GM23338 (cell line): ENCODE data around the gene HSPA2.

ENCODE experiments used
- CREB1 ChIP-seq: fragments of 250-450 bp; sonication (Bioruptor Pico); IDR thresholded peaks from 2 replicates; pipeline ENCODE4 v1.5.0; 2020; ENCODE audit warnings: low read depth, mild to moderate bottlenecking, moderate library complexity
- CTCF ChIP-seq, 2 experiments: fragments of 200-600 bp in 1 of 2; sonication (generic) in 1 of 2; conservative IDR thresholded peaks; 2 replicates each; pipeline versions ENCODE4 v1.5.1 to v1.6.1; 2016 to 2017; ENCODE audit warnings: antibody characterized with exemption in 2 of 2, low read depth in 2 of 2, mild to moderate bottlenecking in 2 of 2, moderate library complexity in 1 of 2
- ETS1 ChIP-seq: IDR thresholded peaks from 2 replicates; pipeline ENCODE4 v1.6.1; 2016; ENCODE audit warnings: antibody characterized with exemption
- EZH2 ChIP-seq: fragments of 200-600 bp; sonication (generic); IDR thresholded peaks from one replicate; pipeline ENCODE4 v1.8.0; 2017; ENCODE audit warnings: antibody characterized with exemption, mild to moderate bottlenecking, low read depth; ENCODE audit not compliant: unreplicated experiment
- EZH2phosphoT487 ChIP-seq: fragments of 200-600 bp; sonication (generic); IDR thresholded peaks from one replicate; pipeline ENCODE4 v1.8.1; 2018; ENCODE audit warnings: antibody characterized with exemption; ENCODE audit not compliant: unreplicated experiment
- JUNB ChIP-seq: IDR thresholded peaks from one replicate; pipeline ENCODE4 v1.6.1; 2016; ENCODE audit warnings: antibody characterized with exemption; ENCODE audit not compliant: unreplicated experiment
- NANOG ChIP-seq: IDR thresholded peaks from 2 replicates; pipeline ENCODE4 v1.6.1; 2016; ENCODE audit warnings: antibody characterized with exemption, borderline replicate concordance
- POLR2AphosphoS5 ChIP-seq: IDR thresholded peaks from 2 replicates; pipeline ENCODE4 v1.6.1; 2016; ENCODE audit warnings: antibody characterized with exemption, low read depth
- REST ChIP-seq: IDR thresholded peaks from one replicate; pipeline ENCODE4 v1.6.1; 2018; ENCODE audit warnings: antibody characterized with exemption; ENCODE audit not compliant: unreplicated experiment
- STAT1 ChIP-seq: IDR thresholded peaks from one replicate; pipeline ENCODE4 v1.6.1; 2016; ENCODE audit warnings: antibody characterized with exemption; ENCODE audit not compliant: unreplicated experiment
- ZNF114 ChIP-seq: fragments of 250-450 bp; sonication (Bioruptor Pico); IDR thresholded peaks from 2 replicates; pipeline ENCODE4 v1.5.0; 2020; ENCODE audit warnings: mild to moderate bottlenecking, moderate library complexity
- ZNF331 ChIP-seq: fragments of 250-450 bp; sonication (Bioruptor Pico); IDR thresholded peaks from 2 replicates; pipeline ENCODE4 v1.5.0; 2020; ENCODE audit warnings: low read depth, mild to moderate bottlenecking, moderate library complexity
- ZNF462 ChIP-seq: fragments of 250-450 bp; sonication (Bioruptor Pico); IDR thresholded peaks from 2 replicates; pipeline ENCODE4 v1.5.0; 2020; ENCODE audit warnings: mild to moderate bottlenecking, moderate library complexity

GRCh38 chr14:64566651-64567122 is 26.1 kb downstream of the HSPA2 start:
- TF ChIP-seq CTCF (conservative IDR thresholded peaks at IDR 0.05; ENCODE audit: low read depth in 2 of 2) (no peak), ETS1 (no peak), REST (no peak), EZH2phosphoT487 (no peak), EZH2 (no peak), POLR2AphosphoS5 (no peak), ZNF114 (CRISPR knock-in tag) (no peak), CREB1 (no peak), JUNB (no peak), NANOG (no peak), STAT1 (no peak), ZNF331 (no peak), ZNF462 (no peak)
